Measurements from ENCODE around the gene SLC25A27.

The SLC25A27 gene, protein sequence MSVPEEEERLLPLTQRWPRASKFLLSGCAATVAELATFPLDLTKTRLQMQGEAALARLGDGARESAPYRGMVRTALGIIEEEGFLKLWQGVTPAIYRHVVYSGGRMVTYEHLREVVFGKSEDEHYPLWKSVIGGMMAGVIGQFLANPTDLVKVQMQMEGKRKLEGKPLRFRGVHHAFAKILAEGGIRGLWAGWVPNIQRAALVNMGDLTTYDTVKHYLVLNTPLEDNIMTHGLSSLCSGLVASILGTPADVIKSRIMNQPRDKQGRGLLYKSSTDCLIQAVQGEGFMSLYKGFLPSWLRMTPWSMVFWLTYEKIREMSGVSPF

GRCh38 chr6:46652603-46653438 lies at the start of gene SLC25A27, which contains the start of gene CYP39A1:
Gene SLC25A27, plus strand, starts transcription at chr6:46652975. Its CDS starts 218 bp downstream, at chr6:46653193.
Gene CYP39A1, minus strand, starts transcription at chr6:46652818. Its CDS starts 236 bp downstream, at chr6:46652582.
- H3K4me1 ChIP-seq (ENCODE audit: control insufficient read depth, insufficient read depth, low read length), result peaks cover 4% of the 10 kb centered on the region
- H3K27me3 ChIP-seq (ENCODE audit: control insufficient read depth, insufficient read depth, low read length), result peaks cover 7% of the 10 kb centered on the region
- peak within 1 kb of the TSS; percentile 66 for H3K9ac ChIP-seq (ENCODE audit: low read length)

GRCh38 chr6:46605091-46605797 lies 47.5 kb upstream of the SLC25A27 start:
- no peaks in the 10 kb centered on the region for H3K27me3 ChIP-seq (ENCODE audit: control insufficient read depth, insufficient read depth, low read length)
- no peaks in the 10 kb centered on the region for H3K4me1 ChIP-seq (ENCODE audit: control insufficient read depth, insufficient read depth, low read length)
- no peak overlapping the region for H3K4me3 ChIP-seq (ENCODE audit: low read length)
- no peaks in the 10 kb centered on the region for H3K36me3 ChIP-seq (ENCODE audit: control insufficient read depth, insufficient read depth, low read length)
- no peaks in the 10 kb centered on the region for H3K9me3 ChIP-seq (ENCODE audit: control insufficient read depth, low read length)
- no peak overlapping the region for H3K9ac ChIP-seq (ENCODE audit: low read length)

More at GRCh38 chr6:46652603-46653438, at the start of gene SLC25A27, which contains the start of gene CYP39A1:
- H3K9me3 ChIP-seq (ENCODE audit: control insufficient read depth, low read length), result no peaks in the 10 kb centered on the region
- H3K36me3 ChIP-seq (ENCODE audit: control insufficient read depth, insufficient read depth, low read length), result no peaks in the 10 kb centered on the region
- peak within 1 kb of the TSS; percentile 81 for H3K4me3 ChIP-seq (ENCODE audit: low read length)

DNA sequence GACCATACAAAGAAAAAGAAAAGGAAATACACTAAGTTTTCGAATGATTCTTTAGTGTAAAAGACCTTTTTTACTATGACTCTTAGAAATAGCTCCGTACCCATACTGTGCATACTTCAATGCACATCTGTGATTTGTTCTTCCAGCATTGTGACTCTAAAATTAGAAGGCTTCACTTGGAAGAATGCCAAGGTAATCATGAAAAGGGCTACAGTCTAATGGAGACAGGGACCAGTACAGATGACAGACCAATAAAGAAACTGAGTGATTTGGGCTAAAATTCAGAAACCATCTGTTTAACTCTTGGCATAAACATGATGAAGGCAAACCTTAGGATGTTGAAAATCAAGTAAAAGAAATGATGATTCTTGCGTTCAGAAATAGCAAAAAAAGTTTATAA lies 46.4 kb upstream of the SLC25A27 start:
- Histone ChIP-seq H3K27me3 (ENCODE audit: control insufficient read depth, insufficient read depth, low read length) (no peaks in the 10 kb centered on the region), H3K9ac (ENCODE audit: low read length) (no peak overlapping the region), H3K9me3 (ENCODE audit: control insufficient read depth, low read length) (no peaks in the 10 kb centered on the region), H3K4me3 (ENCODE audit: low read length) (no peak overlapping the region), H3K36me3 (ENCODE audit: control insufficient read depth, insufficient read depth, low read length) (no peaks in the 10 kb centered on the region), H3K4me1 (ENCODE audit: control insufficient read depth, insufficient read depth, low read length) (no peaks in the 10 kb centered on the region)

DNA sequence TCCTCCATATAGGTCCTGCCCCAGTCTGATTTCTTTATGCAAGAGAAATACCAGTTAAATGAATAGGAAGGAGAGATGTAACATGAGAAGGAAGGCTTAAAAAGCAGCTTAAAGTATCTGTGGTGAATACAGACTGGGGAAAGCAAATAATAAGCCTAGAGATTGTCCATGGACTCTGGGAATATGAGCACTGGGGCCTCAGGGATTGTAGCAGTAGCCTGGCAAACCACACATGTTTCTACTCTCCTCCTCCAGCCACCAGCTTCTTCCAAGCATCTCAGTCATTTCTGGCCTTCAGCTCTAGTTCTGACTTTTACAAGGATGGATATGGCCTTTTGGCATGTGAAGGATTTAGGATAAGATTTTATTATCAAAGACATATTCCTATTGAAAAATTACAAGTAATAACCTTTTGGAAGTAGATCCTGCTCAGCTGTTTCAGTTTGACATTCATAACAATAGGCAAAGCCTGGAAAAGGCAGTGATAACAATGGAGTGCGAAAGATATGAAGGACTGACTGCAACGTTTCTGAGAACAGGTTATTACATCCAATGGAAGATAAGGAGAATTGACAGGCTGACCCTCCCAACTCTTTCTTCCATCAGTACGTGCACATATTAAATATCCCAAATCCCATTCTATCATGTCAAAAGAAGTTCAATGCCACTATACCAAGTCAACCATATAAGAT lies 41.8 kb upstream of the SLC25A27 start:
- Histone ChIP-seq H3K9ac (ENCODE audit: low read length) (no peak overlapping the region), H3K9me3 (ENCODE audit: control insufficient read depth, low read length) (no peaks in the 10 kb centered on the region), H3K4me3 (ENCODE audit: low read length) (no peak overlapping the region), H3K4me1 (ENCODE audit: control insufficient read depth, insufficient read depth, low read length) (no peaks in the 10 kb centered on the region), H3K36me3 (ENCODE audit: control insufficient read depth, insufficient read depth, low read length) (no peaks in the 10 kb centered on the region), H3K27me3 (ENCODE audit: control insufficient read depth, insufficient read depth, low read length) (no peaks in the 10 kb centered on the region)

DNA sequence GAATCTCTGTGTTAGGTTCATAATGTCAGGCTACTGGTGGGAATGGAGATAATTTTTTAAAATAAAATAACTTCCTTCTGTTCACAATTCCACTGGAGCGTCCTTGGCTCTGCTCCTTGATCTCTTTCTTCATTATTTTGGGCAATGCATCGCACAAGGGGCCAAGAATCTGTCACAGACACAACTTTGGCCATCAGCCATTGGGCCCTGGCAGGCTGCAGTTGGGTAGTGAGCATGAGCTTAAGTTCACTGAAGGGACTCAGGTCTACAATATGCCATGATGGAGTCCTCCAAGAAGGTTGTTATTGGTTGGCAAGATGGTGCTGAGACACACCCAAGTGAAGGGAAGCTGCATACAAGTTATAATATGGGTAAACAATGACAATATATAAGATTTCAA lies 40.1 kb upstream of the SLC25A27 start:
- Histone ChIP-seq H3K9me3 (ENCODE audit: control insufficient read depth, low read length) (no peaks in the 10 kb centered on the region), H3K4me3 (ENCODE audit: low read length) (no peak overlapping the region), H3K9ac (ENCODE audit: low read length) (no peak overlapping the region), H3K36me3 (ENCODE audit: control insufficient read depth, insufficient read depth, low read length) (no peaks in the 10 kb centered on the region), H3K27me3 (ENCODE audit: control insufficient read depth, insufficient read depth, low read length) (no peaks in the 10 kb centered on the region), H3K4me1 (ENCODE audit: control insufficient read depth, insufficient read depth, low read length) (no peaks in the 10 kb centered on the region)

DNA sequence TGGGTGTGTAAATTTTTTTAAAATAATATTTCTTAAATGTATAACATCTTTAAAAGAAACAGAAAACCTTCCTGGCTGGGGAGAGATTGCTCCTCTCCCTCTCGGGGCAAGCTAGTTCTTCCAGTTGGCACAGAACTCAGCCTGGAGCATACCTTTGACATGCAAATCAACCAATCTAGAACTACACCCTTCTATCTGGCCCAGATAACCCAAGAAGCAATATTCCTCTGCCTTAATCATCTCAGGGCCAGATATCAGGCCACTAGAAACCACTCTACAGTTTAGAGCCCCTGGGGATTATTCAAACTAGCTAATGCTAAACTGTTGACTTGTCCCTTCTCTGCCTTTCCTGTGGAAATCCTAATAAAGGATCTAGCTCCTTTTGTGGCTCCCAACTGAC lies 34.0 kb upstream of the SLC25A27 start:
- Histone ChIP-seq H3K4me1 (ENCODE audit: control insufficient read depth, insufficient read depth, low read length) (no peaks in the 10 kb centered on the region), H3K36me3 (ENCODE audit: control insufficient read depth, insufficient read depth, low read length) (no peaks in the 10 kb centered on the region), H3K9me3 (ENCODE audit: control insufficient read depth, low read length) (no peaks in the 10 kb centered on the region), H3K4me3 (ENCODE audit: low read length) (no peak overlapping the region), H3K9ac (ENCODE audit: low read length) (no peak overlapping the region), H3K27me3 (ENCODE audit: control insufficient read depth, insufficient read depth, low read length) (no peaks in the 10 kb centered on the region)

DNA sequence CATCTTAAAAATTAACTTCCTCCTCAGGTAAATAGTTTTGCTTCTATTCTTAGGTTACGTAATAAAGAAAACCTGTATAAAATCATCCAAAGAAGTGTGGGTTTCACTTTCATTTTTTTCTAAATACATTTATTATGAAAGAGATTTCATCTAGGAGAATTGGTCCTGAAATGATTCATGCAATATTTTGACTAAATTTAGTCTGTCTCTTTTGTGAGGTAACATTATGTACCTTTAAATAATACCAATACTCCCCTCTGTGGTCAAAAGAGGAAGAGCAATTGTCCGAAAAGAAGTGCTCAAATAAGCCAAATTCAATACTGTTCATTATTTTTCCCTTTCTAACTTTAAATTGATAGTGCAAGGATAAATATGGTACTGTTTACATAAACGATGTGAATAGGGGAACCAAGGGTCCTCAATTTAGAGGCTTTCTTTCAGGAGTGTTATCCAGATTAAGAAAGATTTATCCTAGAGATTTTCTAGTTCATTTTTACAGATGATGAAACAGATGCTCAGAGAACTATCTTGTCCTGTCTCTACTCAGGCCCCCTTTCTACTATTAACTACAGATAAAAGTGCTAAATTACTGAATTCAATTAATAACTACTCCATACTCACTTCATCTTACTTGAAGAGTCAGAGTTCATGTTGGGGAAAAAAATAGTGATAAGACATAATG lies 26.4 kb upstream of the SLC25A27 start:
- no peaks in the 10 kb centered on the region for H3K9me3 ChIP-seq (ENCODE audit: control insufficient read depth, low read length)
- peaks cover 8% of the 10 kb centered on the region for H3K4me1 ChIP-seq (ENCODE audit: control insufficient read depth, insufficient read depth, low read length)
- H3K36me3 ChIP-seq (ENCODE audit: control insufficient read depth, insufficient read depth, low read length), result no peaks in the 10 kb centered on the region
- H3K9ac ChIP-seq (ENCODE audit: low read length), result no peak overlapping the region
- no peak overlapping the region for H3K4me3 ChIP-seq (ENCODE audit: low read length)
- no peaks in the 10 kb centered on the region for H3K27me3 ChIP-seq (ENCODE audit: control insufficient read depth, insufficient read depth, low read length)

GRCh38 chr6:46626976-46627375 lies 25.8 kb upstream of the SLC25A27 start:
- Histone ChIP-seq H3K4me3 (ENCODE audit: low read length) (no peak overlapping the region), H3K9ac (ENCODE audit: low read length) (no peak overlapping the region), H3K4me1 (ENCODE audit: control insufficient read depth, insufficient read depth, low read length) (peaks cover 8% of the 10 kb centered on the region), H3K27me3 (ENCODE audit: control insufficient read depth, insufficient read depth, low read length) (no peaks in the 10 kb centered on the region), H3K9me3 (ENCODE audit: control insufficient read depth, low read length) (no peaks in the 10 kb centered on the region), H3K36me3 (ENCODE audit: control insufficient read depth, insufficient read depth, low read length) (no peaks in the 10 kb centered on the region)

DNA sequence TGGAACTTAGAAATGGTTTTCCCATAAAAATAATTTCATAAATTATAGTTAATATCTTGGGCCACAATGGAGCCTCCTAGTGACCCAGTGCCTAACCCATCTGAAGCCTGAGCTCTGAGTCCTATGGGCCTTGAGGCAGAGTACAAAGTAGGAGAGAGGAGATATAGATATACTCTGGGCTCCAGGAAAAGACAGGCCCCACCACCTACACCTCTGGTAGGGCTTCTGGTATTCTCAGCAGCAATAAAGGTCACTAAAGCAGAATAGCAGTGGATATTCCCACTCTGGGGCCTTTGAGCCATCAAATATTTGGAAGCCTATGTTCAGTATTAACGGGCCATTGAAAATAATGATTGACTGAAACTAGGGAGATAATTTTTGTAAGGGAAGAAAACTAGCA lies 24.3 kb upstream of the SLC25A27 start:
- no peak overlapping the region for H3K4me3 ChIP-seq (ENCODE audit: low read length)
- no peak overlapping the region for H3K9ac ChIP-seq (ENCODE audit: low read length)
- no peaks in the 10 kb centered on the region for H3K27me3 ChIP-seq (ENCODE audit: control insufficient read depth, insufficient read depth, low read length)
- H3K4me1 ChIP-seq (ENCODE audit: control insufficient read depth, insufficient read depth, low read length), result peaks cover 8% of the 10 kb centered on the region
- no peaks in the 10 kb centered on the region for H3K36me3 ChIP-seq (ENCODE audit: control insufficient read depth, insufficient read depth, low read length)
- H3K9me3 ChIP-seq (ENCODE audit: control insufficient read depth, low read length), result no peaks in the 10 kb centered on the region

GRCh38 chr6:46628976-46629375 lies 23.8 kb upstream of the SLC25A27 start:
- H3K27me3 ChIP-seq (ENCODE audit: control insufficient read depth, insufficient read depth, low read length), result no peaks in the 10 kb centered on the region
- H3K9me3 ChIP-seq (ENCODE audit: control insufficient read depth, low read length), result no peaks in the 10 kb centered on the region
- peaks cover 8% of the 10 kb centered on the region for H3K4me1 ChIP-seq (ENCODE audit: control insufficient read depth, insufficient read depth, low read length)
- no peak overlapping the region for H3K4me3 ChIP-seq (ENCODE audit: low read length)
- H3K9ac ChIP-seq (ENCODE audit: low read length), result no peak overlapping the region
- H3K36me3 ChIP-seq (ENCODE audit: control insufficient read depth, insufficient read depth, low read length), result no peaks in the 10 kb centered on the region

DNA sequence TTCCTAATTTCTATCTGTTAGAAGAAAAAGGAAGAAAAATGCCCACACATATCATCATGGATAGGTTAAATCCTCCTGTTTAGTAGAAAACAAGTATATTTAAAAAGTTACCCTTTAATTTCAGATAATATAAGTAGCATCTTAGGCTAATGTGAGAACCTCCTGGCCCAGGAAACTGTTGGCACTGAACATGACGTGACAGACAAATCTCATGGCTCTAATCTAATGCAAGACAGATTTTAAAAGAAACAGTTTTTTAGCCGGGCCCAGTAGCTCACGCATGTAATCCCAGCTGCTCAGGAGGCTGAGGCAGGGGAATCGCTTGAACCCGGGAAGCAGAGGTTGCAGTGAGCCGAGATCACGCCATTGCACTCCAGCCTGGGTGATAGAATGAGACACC lies 23.1 kb upstream of the SLC25A27 start:
- Histone ChIP-seq H3K9me3 (ENCODE audit: control insufficient read depth, low read length) (no peaks in the 10 kb centered on the region), H3K9ac (ENCODE audit: low read length) (no peak overlapping the region), H3K4me3 (ENCODE audit: low read length) (no peak overlapping the region), H3K4me1 (ENCODE audit: control insufficient read depth, insufficient read depth, low read length) (peaks cover 8% of the 10 kb centered on the region), H3K36me3 (ENCODE audit: control insufficient read depth, insufficient read depth, low read length) (no peaks in the 10 kb centered on the region), H3K27me3 (ENCODE audit: control insufficient read depth, insufficient read depth, low read length) (no peaks in the 10 kb centered on the region)
